Naive B cell (primary cell): Measurements from ENCODE around the gene GINS3. TPM values are rescaled to one million over a fixed set of nuclear protein-coding genes. Genes with fewer than 3 reads are reported as not detected.

ENCODE experiments used
- ATAC-seq, 2 donors: fragments of 150-1000 bp; cut with Tn5 transposase; 2 replicates each; pipeline ENCODE4 v1.10.0; 2021; ENCODE audit warnings: low read depth in 2 of 2, mild to moderate bottlenecking in 2 of 2, moderate library complexity in 2 of 2
- DNase-seq: peaks from one replicate; pipeline ENCODE4 v3.0.0; 2022
- H3K27ac Mint-ChIP-seq, 6 donors: one replicate each; pipeline ENCODE4 v1.8.0; 2020 to 2022; ENCODE audit warnings: mild to moderate bottlenecking in 6 of 6, mixed read lengths in 6 of 6, moderate library complexity in 5 of 6, inconsistent platforms in 2 of 6
- H3K27me3 Mint-ChIP-seq, 3 donors: one replicate each; pipeline ENCODE4 v1.8.0; 2021 to 2022; ENCODE audit warnings: mixed read lengths in 3 of 3, mild to moderate bottlenecking in 1 of 3
- H3K36me3 Mint-ChIP-seq, 2 donors: one replicate each; pipeline ENCODE4 v1.8.0; 2020 to 2022; ENCODE audit warnings: mixed read lengths in 2 of 2, inconsistent platforms in 1 of 2, mild to moderate bottlenecking in 1 of 2
- H3K4me1 Mint-ChIP-seq, 3 donors: one replicate each; pipeline ENCODE4 v1.8.0; 2020 to 2022; ENCODE audit warnings: mixed read lengths in 3 of 3, inconsistent platforms in 1 of 3, mild to moderate bottlenecking in 1 of 3, moderate library complexity in 1 of 3
- H3K4me3 Mint-ChIP-seq, 8 donors: one replicate each; pipeline ENCODE4 v1.8.0; 2020 to 2022; ENCODE audit warnings: mild to moderate bottlenecking in 8 of 8, mixed read lengths in 8 of 8, moderate library complexity in 8 of 8, inconsistent platforms in 2 of 8
- H3K9me3 Mint-ChIP-seq, 7 donors: one replicate each; pipeline ENCODE4 v1.8.0; 2020 to 2022; ENCODE audit warnings: mixed read lengths in 7 of 7, mild to moderate bottlenecking in 5 of 7, inconsistent platforms in 2 of 7, moderate library complexity in 1 of 7
- polyA plus RNA-seq, 6 donors: library from polyadenylated mRNA; unstranded; fragments of 300-500 nt; fragmentation: Illumina TruSeq; gene quantifications; one replicate each; pipeline ENCODE4 v1.2.3, GENCODE V29; 2021; ENCODE audit warnings: low read depth in 6 of 6

Gene GINS3
- polyA plus RNA-seq, 6 donors from 2014 or later = 0.26 to 3.6 (median 2.2) TPM

DNA sequence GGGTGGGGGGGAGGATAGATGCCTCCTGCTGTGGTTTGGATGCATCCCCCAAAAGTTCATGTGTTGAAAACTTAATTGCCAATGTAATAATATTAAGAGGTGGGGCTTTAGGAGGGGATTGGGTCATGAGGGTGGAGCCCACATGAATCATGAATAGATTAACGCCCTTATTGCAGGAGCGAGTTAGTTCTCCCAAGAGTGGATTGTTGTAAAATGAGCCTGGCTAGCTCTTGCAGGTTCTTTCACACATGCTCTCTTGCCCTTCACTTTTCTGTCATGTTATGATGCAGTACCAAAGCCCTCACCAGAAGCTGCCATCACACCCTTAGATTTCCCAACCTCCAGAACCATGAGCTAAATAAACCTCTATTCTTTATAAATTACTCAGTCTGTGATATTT lies 52.0 kb downstream of the GINS3 start:
- Mint-ChIP-seq H3K27ac (no peak overlapping the region), H3K4me3 (no peak overlapping the region), H3K9me3 (peaks cover 0 to 2% (median 0%) of the 10 kb centered on the region in 7 donors), H3K27me3 (peaks cover 0 to 7% (median 7%) of the 10 kb centered on the region in 3 donors), H3K36me3 (no peaks in the 10 kb centered on the region), H3K4me1 (peaks cover 0 to under 1% (median 0%) of the 10 kb centered on the region in 3 donors)
- ATAC-seq (no peak), DNase-seq (no peak)

DNA sequence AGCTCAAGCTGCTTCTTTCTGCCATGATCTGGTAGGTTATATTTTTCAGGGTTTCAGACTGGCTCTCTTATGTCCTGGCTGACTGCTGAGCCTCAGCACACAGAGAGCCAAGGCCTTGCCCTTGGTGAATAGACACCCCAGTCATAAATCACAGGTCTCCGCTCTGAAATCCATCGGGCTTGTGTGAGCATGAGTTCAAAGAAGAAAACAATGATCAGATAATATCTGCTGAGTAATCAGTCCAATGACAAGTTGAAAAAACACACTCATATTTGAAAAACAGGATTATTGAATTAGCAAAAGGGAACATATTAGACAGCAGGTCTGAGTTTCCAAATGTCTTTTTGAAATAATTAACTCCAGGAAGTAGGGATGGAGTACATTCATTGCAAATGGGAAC lies 56.6 kb downstream of the GINS3 start:
- Mint-ChIP-seq H3K9me3 (no peaks in the 10 kb centered on the region), H3K27me3 (peaks cover 5 to 11% (median 7%) of the 10 kb centered on the region in 3 donors), H3K4me3 (no peak overlapping the region), H3K36me3 (no peaks in the 10 kb centered on the region), H3K4me1 (no peaks in the 10 kb centered on the region), H3K27ac (peak overlapping the region in 1 of 6 donors; percentile 21)
- ATAC-seq (no peak), DNase-seq (no peak)

DNA sequence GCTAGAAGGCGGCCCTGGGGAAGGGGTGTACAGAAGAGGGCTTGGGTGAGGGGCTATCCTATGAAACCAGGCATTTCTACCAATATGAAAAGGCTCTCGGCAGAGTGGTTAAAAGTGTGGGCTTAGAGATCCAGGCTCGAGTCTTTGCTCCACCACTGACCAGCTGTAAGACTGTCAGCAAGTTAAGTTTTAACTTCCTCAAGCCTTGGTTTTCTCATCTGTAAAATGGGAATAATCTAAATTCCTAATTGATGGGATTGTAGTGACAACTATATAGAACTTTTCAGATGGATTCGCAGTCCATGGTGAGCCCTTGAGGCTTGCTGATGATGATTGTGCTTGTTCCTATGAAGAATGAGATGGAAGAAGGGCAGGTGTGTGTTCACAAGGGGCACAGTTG lies 57.0 kb downstream of the GINS3 start:
- Mint-ChIP-seq H3K27ac (peak overlapping the region in 1 of 6 donors; percentile 21), H3K9me3 (no peaks in the 10 kb centered on the region), H3K4me3 (no peak overlapping the region), H3K36me3 (no peaks in the 10 kb centered on the region), H3K27me3 (peaks cover 5 to 15% (median 11%) of the 10 kb centered on the region in 3 donors), H3K4me1 (no peaks in the 10 kb centered on the region)
- ATAC-seq (no peak), DNase-seq (no peak)

DNA sequence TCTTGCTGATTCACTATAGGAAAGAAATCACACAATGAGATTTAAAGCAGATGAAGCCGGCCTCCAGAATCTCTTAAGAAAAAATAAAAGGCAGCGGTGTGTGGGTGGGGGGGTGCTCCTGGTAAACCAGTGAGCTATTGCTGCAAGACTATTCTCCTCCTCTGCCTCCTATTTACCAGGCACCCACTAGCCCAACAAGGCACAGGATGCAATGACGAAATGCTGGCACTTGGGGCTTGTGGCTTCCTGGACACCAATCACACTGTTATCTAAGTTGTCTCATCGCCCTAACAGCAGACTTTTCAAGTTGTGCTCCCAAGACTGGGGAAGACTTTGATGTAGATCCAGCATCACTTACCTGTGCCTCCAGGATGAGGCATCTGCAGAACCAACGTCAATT lies 57.5 kb downstream of the GINS3 start:
- no peak for ATAC-seq

DNA sequence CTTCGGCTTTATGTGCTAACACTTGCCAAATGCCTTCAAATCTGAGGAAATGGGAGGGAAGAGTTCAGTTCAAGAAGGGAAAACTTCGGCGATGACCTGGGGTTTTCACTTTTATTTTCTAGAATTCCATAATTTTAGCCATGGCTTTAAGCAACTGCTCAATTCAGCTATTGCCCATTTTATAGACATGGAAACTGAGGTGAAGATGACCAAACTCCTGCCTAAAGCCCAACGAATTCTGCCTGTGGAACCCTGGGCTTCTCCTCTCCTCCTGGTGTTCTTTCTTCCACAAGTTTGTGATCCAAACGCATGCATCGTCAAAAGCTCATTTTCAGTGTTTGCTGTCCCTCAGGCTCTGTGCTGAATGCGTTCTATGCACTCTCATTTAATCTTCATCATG lies 58.3 kb downstream of the GINS3 start:
- peaks cover 5 to 18% (median 15%) of the 10 kb centered on the region in 3 donors for H3K27me3 Mint-ChIP-seq
- H3K4me3 Mint-ChIP-seq = no peak overlapping the region
- DNase-seq (no peak), ATAC-seq (no peak)
- no peaks in the 10 kb centered on the region for H3K9me3 Mint-ChIP-seq
- H3K36me3 Mint-ChIP-seq = no peaks in the 10 kb centered on the region
- H3K27ac Mint-ChIP-seq = no peak overlapping the region
- H3K4me1 Mint-ChIP-seq = no peaks in the 10 kb centered on the region

More for the DNA sequence above, 57.5 kb downstream of the GINS3 start:
- Mint-ChIP-seq H3K27ac (no peak overlapping the region), H3K9me3 (no peaks in the 10 kb centered on the region), H3K27me3 (peaks cover 5 to 18% (median 15%) of the 10 kb centered on the region in 3 donors), H3K4me3 (no peak overlapping the region), H3K36me3 (no peaks in the 10 kb centered on the region), H3K4me1 (no peaks in the 10 kb centered on the region)
- DNase-seq = no peak

DNA sequence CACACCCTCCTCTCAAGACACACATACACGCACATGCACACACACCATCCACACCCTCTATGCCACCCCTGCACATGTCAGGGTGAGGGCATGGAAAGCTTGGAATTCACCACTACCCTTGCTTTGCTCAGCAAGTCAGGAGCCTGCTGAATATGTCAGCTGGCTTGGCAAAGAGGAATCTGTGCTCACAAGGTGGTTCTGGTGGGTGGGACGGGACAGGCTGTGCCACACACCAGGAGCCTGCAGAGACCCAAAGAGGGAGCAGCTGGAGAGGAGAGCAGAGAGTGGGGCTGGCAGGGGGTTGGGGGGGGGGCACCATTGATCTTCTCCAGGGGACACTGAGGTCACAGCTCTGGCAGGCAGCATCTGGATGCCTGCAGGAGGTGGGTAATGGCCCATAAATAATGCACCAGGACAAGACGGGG lies 59.0 kb downstream of the GINS3 start:
- Mint-ChIP-seq H3K27ac (no peak overlapping the region), H3K36me3 (no peaks in the 10 kb centered on the region), H3K9me3 (no peaks in the 10 kb centered on the region), H3K27me3 (peaks cover 5 to 18% (median 15%) of the 10 kb centered on the region in 3 donors), H3K4me1 (no peaks in the 10 kb centered on the region), H3K4me3 (no peak overlapping the region)
- DNase-seq = no peak
- ATAC-seq = no peak

DNA sequence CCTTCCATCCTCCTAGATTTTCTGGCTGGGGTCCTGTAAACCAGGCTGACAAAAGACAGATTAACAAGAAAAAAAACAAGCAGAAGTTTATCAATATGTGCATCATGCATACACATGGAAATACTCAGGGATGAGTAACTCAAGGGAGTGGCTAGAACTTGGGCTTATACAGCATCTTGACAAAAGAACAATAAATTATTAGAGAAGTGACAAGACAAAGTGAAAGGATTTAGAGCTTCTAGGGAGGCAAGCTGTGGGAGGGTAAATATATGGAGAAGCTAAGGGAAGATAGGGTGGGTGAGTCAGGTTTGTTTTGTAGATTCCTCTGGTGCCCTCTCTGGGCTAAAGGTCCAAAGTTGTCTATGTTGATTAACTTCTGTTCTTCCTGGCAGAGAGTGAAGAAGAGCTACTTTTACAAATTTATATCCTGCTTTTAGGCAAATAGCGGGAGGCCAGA lies 59.7 kb downstream of the GINS3 start:
- H3K27me3 Mint-ChIP-seq = peaks cover 5 to 18% (median 15%) of the 10 kb centered on the region in 3 donors
- no peaks in the 10 kb centered on the region for H3K36me3 Mint-ChIP-seq
- H3K9me3 Mint-ChIP-seq = no peaks in the 10 kb centered on the region
- H3K4me3 Mint-ChIP-seq = no peak overlapping the region
- no peak for DNase-seq
- H3K4me1 Mint-ChIP-seq = no peaks in the 10 kb centered on the region
- no peak for ATAC-seq
- no peak overlapping the region for H3K27ac Mint-ChIP-seq

DNA sequence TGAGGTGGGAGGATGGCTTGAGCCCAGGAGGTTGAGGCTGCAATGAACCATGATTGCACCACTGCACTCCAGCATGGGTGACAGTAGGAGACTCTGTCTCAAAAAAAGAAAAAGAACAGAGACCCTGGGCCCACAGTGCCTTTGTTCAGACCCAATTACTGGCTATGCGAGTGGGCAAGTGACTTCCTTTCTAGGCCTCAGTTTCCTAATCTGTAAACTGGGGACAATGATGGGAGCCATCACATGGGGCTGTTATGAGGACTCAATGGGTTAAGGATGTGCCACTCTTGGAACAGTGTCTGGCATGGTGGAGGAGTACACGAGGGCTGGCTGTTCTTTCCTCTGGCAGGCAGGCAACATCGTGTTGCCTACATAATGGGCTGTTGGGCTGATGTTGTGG lies 60.4 kb downstream of the GINS3 start:
- ATAC-seq = no peak
- no peaks in the 10 kb centered on the region for H3K36me3 Mint-ChIP-seq
- peaks cover 9 to 18% (median 15%) of the 10 kb centered on the region in 3 donors for H3K27me3 Mint-ChIP-seq
- H3K4me1 Mint-ChIP-seq = no peaks in the 10 kb centered on the region
- no peak overlapping the region for H3K4me3 Mint-ChIP-seq
- H3K27ac Mint-ChIP-seq = peak overlapping the region in 2 of 6 donors; percentile 4 to 12
- DNase-seq = no peak
- no peaks in the 10 kb centered on the region for H3K9me3 Mint-ChIP-seq

DNA sequence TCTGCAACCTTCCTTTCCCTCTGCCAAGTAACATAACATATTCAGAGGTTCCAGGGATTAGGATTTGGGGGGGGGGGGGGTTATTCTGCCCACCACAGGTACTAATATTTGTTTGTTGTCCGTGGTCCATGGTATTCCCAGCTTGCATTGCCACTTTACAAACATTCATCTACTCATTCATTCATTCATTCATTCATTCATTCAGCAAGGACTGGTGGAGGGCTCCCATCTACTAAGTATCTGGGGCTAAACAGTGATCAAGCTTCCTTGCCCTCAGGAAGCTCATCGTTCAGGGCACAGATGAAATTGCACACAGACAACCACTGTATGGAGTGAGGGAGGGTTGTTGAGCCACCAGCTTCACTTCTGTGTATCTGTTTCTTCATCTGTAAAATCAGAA lies 61.9 kb downstream of the GINS3 start:
- DNase-seq (no peak), ATAC-seq (no peak)
- Mint-ChIP-seq H3K27me3 (peaks cover 13 to 19% (median 18%) of the 10 kb centered on the region in 3 donors), H3K27ac (no peak overlapping the region), H3K36me3 (no peaks in the 10 kb centered on the region), H3K4me1 (no peaks in the 10 kb centered on the region), H3K4me3 (no peak overlapping the region), H3K9me3 (no peaks in the 10 kb centered on the region)

DNA sequence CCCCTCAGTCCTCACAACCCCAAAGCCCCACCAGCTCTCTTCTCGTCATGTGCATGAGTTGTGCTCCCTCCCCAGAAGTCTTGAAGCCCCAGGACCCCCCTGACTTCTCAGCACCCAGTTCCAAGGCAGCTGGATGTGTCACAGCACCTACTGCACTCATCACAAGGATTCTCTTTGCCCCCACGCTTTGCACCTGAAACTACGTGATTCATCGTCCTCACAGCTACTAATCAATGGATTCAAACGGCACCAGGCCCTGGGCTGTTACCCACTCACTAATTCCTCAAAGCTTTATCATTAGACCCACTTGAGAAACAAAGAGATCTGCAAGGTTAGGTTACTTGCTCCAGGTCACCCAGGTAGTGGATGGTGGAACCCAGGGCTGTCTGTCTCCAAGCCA lies 62.6 kb downstream of the GINS3 start:
- H3K36me3 Mint-ChIP-seq = no peaks in the 10 kb centered on the region
- H3K27ac Mint-ChIP-seq = no peak overlapping the region

More for the DNA sequence above, 62.6 kb downstream of the GINS3 start:
- H3K27me3 Mint-ChIP-seq = peaks cover 10 to 24% (median 18%) of the 10 kb centered on the region in 3 donors
- no peak overlapping the region for H3K4me3 Mint-ChIP-seq
- H3K4me1 Mint-ChIP-seq = no peaks in the 10 kb centered on the region
- ATAC-seq (no peak), DNase-seq (no peak)
- no peaks in the 10 kb centered on the region for H3K9me3 Mint-ChIP-seq

Other genes starting within 250 kb of the GINS3 start
- 10 to 100 TPM in 3 of 6 donors, 1 to 10 TPM in 3; 5.9 to 12.2 (median 9.9) TPM for gene CSNK2A2, start 194.4 kb upstream of the GINS3 start, polyA plus RNA-seq
- gene PRSS54, start 97.4 kb upstream of the GINS3 start, polyA plus RNA-seq = not detected
- gene NDRG4, start 107.7 kb downstream of the GINS3 start, polyA plus RNA-seq = under 1 TPM in 3 of 6 donors, not detected in 3; 0.17 to 0.79 (median 0.27) TPM
- gene SETD6, start 123.0 kb downstream of the GINS3 start, polyA plus RNA-seq = 1 to 10 TPM; 1.3 to 9.6 (median 7.6) TPM
- gene CNOT1, start 237.4 kb downstream of the GINS3 start, polyA plus RNA-seq = 100 to 1,000 TPM in 4 of 6 donors, 10 to 100 TPM in 2; 79.4 to 161 (median 108) TPM